HCT116 (cell line): ENCODE data around the gene ARPP21.

Source experiments
- CEBPB ChIP-seq: IDR thresholded peaks from 2 replicates; pipeline ENCODE4 v1.6.1; 2012; ENCODE audit warnings: low read depth
- CTCF ChIP-seq, 3 experiments: fragments of 200-600 bp in 1 of 3; sonication (generic) in 1 of 3; IDR thresholded peaks in 2 of 3; conservative IDR thresholded peaks in 1 of 3; 2 replicates each; pipeline ENCODE4 v1.5.1; 2012 to 2017; ENCODE audit warnings: low read depth in 2 of 3, low read length in 2 of 3, antibody characterized with exemption in 1 of 3, borderline replicate concordance in 1 of 3, control low read depth in 1 of 3, mild to moderate bottlenecking in 1 of 3, mixed read lengths in 1 of 3, mixed run types in 1 of 3, moderate library complexity in 1 of 3; ENCODE audit not compliant: insufficient read depth in 1 of 3
- EZH2 ChIP-seq: fragments of 200-600 bp; sonication (generic); IDR thresholded peaks from 2 replicates; pipeline ENCODE4 v1.6.1; 2017; ENCODE audit warnings: antibody characterized with exemption, mixed run types
- JUND ChIP-seq: IDR thresholded peaks from 2 replicates; pipeline ENCODE4 v1.6.1; 2012
- POLR2A ChIP-seq: IDR thresholded peaks from 2 replicates; pipeline ENCODE4 v1.7.0; 2011; ENCODE audit warnings: borderline replicate concordance; ENCODE audit not compliant: insufficient read depth, insufficient read length; ENCODE audit errors: extremely low read depth
- POLR2AphosphoS5 ChIP-seq: IDR thresholded peaks from 2 replicates; pipeline ENCODE4 v1.6.1; 2011; ENCODE audit warnings: mild to moderate bottlenecking, low read depth, low read length, moderate library complexity
- REST ChIP-seq: IDR thresholded peaks from 2 replicates; pipeline ENCODE4 v1.6.1; 2012; ENCODE audit warnings: low read depth
- SP1 ChIP-seq: IDR thresholded peaks from 2 replicates; pipeline ENCODE4 v1.6.1; 2012; ENCODE audit warnings: low read depth
- YY1 ChIP-seq: IDR thresholded peaks from 2 replicates; pipeline ENCODE4 v1.6.1; 2011; ENCODE audit warnings: low read length, low read depth, moderate library complexity, mild to moderate bottlenecking; ENCODE audit not compliant: insufficient replicate concordance; ENCODE audit errors: extremely low read depth

DNA sequence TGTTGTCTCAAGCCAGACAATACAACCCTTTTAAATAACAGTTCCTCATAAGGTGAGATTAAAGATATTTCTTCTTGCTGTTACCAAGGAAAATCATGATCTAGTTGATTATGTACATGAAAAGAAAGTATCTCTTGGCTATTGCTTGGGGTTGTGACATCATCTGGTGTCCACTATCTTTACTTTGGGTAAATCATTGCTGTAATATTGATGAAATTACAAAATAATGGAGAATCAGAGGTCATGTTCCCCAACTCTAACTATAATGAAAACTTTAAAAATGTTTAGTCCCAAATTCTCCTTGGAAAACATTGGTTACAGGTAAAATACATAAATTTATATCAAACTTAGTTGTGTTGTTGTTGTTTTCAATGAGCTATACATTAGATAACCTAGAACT lies 142.2 kb downstream of the ARPP21 start:
- no peak for TF ChIP-seq JUND
- TF ChIP-seq CTCF (IDR thresholded peaks at IDR 0.05 in 2 of 3, conservative IDR thresholded peaks at IDR 0.05 in 1 of 3; ENCODE audit: borderline replicate concordance in 1 of 3, insufficient read depth in 1 of 3, low read depth in 2 of 3, low read length in 2 of 3): no peak
- TF ChIP-seq POLR2A: no peak
- no peak for TF ChIP-seq POLR2AphosphoS5
- no peak for TF ChIP-seq REST
- TF ChIP-seq EZH2: no peak
- TF ChIP-seq YY1: no peak
- TF ChIP-seq CEBPB: no peak
- no peak for TF ChIP-seq SP1
